Loucy (cell line): ENCODE measurements around the gene LAMC1.

Experiments
- CTCF ChIP-seq: fragments of 200-600 bp; sonication (generic); conservative IDR thresholded peaks from 2 replicates; pipeline ENCODE4 v1.5.1; 2014; ENCODE audit warnings: mild to moderate bottlenecking, antibody characterized with exemption, low read length
- EZH2phosphoT487 ChIP-seq: fragments of 200-600 bp; IDR thresholded peaks from 2 replicates; pipeline ENCODE4 v1.6.1; 2018; ENCODE audit warnings: antibody characterized with exemption, mild to moderate bottlenecking, moderate library complexity, borderline replicate concordance

DNA sequence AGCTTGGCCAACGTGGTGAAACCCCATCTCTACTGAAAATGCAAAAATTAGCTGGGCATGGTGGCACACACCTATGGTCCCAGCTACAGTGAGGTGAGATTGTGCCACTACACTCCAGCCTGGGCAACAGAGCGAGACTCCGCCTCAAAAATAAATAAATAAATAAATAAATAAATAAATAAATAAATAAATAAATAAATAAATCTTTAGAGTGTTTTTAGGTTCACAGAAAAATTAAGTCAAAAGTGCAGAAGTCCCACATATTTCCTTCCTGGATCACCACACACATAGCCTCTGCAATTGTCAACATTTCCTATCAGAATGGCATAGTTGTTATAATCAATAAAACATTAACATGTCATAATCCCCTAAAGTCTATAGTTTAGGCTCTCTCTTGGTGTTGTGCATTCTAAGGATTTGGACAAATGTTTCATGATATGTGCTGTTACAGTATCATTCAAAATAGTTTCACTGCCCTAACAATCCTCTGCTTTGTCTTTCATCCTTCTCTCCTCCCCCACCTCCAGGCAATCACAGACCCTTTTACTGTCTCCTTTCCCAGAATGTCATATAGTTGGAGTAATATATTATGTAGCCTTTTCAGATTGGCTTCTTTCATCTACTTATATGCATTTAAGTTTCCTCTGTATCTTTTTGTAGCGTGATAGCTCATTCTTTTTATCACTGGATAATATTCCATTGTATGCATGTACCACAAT, 58.3 kb downstream of the LAMC1 start:
- TF ChIP-seq CTCF (no peak), EZH2phosphoT487 (no peak)
